HepG2 (cell line): ENCODE data around the gene ZNF845. TPM values are rescaled to one million over a fixed set of nuclear protein-coding genes. Genes with fewer than 3 reads are reported as not detected.

Source experiments
- ARID5B ChIP-seq: IDR thresholded peaks from 2 replicates; pipeline ENCODE4 v1.4.0; 2020; ENCODE audit warnings: mild to moderate bottlenecking, missing genetic modification reagents
- DRAP1 ChIP-seq: IDR thresholded peaks from 2 replicates; pipeline ENCODE4 v1.6.1; 2016; ENCODE audit warnings: missing genetic modification reagents, missing compliant biosample characterization
- ELF1 ChIP-seq: sonication (generic); formaldehyde crosslinking; IDR thresholded peaks from 2 replicates; pipeline ENCODE4 v1.4.0; 2020; ENCODE audit warnings: missing genetic modification reagents
- FOXK2 ChIP-seq: fragments of 450-650 bp; IDR thresholded peaks from 2 replicates; pipeline ENCODE4 v1.6.1; 2016
- GABPB1 ChIP-seq: IDR thresholded peaks from 2 replicates; pipeline ENCODE4 v1.6.1; 2016; ENCODE audit warnings: mild to moderate bottlenecking, missing genetic modification reagents, moderate library complexity, missing compliant biosample characterization
- GMEB1 ChIP-seq: sonication (generic); formaldehyde crosslinking; IDR thresholded peaks from 2 replicates; pipeline ENCODE4 v1.5.1; 2020; ENCODE audit warnings: missing genetic modification reagents, mild to moderate bottlenecking, borderline replicate concordance
- IKZF4 ChIP-seq: sonication (generic); formaldehyde crosslinking; IDR thresholded peaks from 2 replicates; pipeline ENCODE4 v1.5.1; 2020; ENCODE audit warnings: borderline replicate concordance, mild to moderate bottlenecking, low read depth, missing genetic modification reagents; ENCODE audit errors: not compliant biosample characterization
- LCORL ChIP-seq, 2 experiments: fragments of 450-650 bp in 1 of 2; sonication (generic) in 1 of 2; formaldehyde crosslinking in 1 of 2; IDR thresholded peaks; 2 replicates each; pipeline versions ENCODE4 v1.5.0 to v1.6.1; 2017 to 2020; ENCODE audit warnings: antibody characterized with exemption in 1 of 2, missing genetic modification reagents in 1 of 2
- MAX ChIP-seq: IDR thresholded peaks from 2 replicates; pipeline ENCODE4 v1.6.1; 2012; ENCODE audit warnings: inconsistent platforms
- POLR2A ChIP-seq, 2 experiments: IDR thresholded peaks; 2 replicates each; pipeline ENCODE4 v1.6.1; 2011; ENCODE audit warnings: low read depth in 2 of 2, low read length in 2 of 2, mild to moderate bottlenecking in 1 of 2, moderate library complexity in 1 of 2; ENCODE audit not compliant: insufficient read depth in 1 of 2
- POLR2AphosphoS5 ChIP-seq: IDR thresholded peaks from 2 replicates; pipeline ENCODE4 v1.6.1; 2012; ENCODE audit warnings: low read depth, low read length
- RBFOX2 ChIP-seq: fragments of 200-400 bp; formaldehyde crosslinking; IDR thresholded peaks from 2 replicates; pipeline ENCODE4 v1.6.1; 2017; ENCODE audit warnings: low read depth, mild to moderate bottlenecking, low read length
- REL ChIP-seq: sonication (generic); formaldehyde crosslinking; conservative IDR thresholded peaks from 2 replicates; pipeline ENCODE4 v1.8.0; 2022; ENCODE audit warnings: mild to moderate bottlenecking, missing genetic modification reagents, moderate library complexity
- SNAPC5 ChIP-seq: sonication (generic); formaldehyde crosslinking; IDR thresholded peaks from 2 replicates; pipeline ENCODE4 v1.8.1; 2023; ENCODE audit warnings: mild to moderate bottlenecking, missing genetic modification reagents, borderline replicate concordance
- TIGD3 ChIP-seq: sonication (generic); formaldehyde crosslinking; IDR thresholded peaks from 2 replicates; pipeline ENCODE4 v1.5.1; 2020; ENCODE audit warnings: mild to moderate bottlenecking, missing genetic modification reagents, borderline replicate concordance
- ZNF101 ChIP-seq: sonication (generic); formaldehyde crosslinking; IDR thresholded peaks from 2 replicates; pipeline ENCODE4 v1.4.0; 2020; ENCODE audit warnings: mild to moderate bottlenecking, low read depth, missing genetic modification reagents, borderline replicate concordance
- ZNF296 ChIP-seq: sonication (generic); formaldehyde crosslinking; conservative IDR thresholded peaks from 2 replicates; pipeline ENCODE4 v1.5.0; 2020; ENCODE audit warnings: mild to moderate bottlenecking, missing genetic modification reagents
- ZNF501 ChIP-seq: sonication (generic); formaldehyde crosslinking; IDR thresholded peaks from 2 replicates; pipeline ENCODE4 v1.5.1; 2020; ENCODE audit warnings: mild to moderate bottlenecking, moderate library complexity, missing genetic modification reagents
- polyA plus RNA-seq, 8 experiments: library from polyadenylated mRNA; depleted of rRNA in 3 of 8; stranded (reverse) in 7 of 8; unstranded in 1 of 8; fragments of >200 nt; fragmentation: Illumina TruSeq in 4 of 8; extraction: Trizol in 4 of 8; gene quantifications; 2 replicates each; pipeline versions ENCODE4 v1.2.1 to v1.2.3, GENCODE V29; 2011 to 2016; ENCODE audit warnings: low read depth in 4 of 8, missing spikeins in 1 of 8, mixed read lengths in 1 of 8; ENCODE audit not compliant: insufficient read depth in 1 of 8
- total RNA-seq, 5 experiments: library from RNA; depleted of rRNA; stranded (reverse); fragments of >200 nt; fragmentation: Illumina TruSeq; extraction: Trizol; gene quantifications; 2 replicates each; pipeline ENCODE4 v1.2.3, GENCODE V29; 2016; ENCODE audit warnings: low read depth in 1 of 5

Gene ZNF845
- total and polyA plus RNA-seq, 2 of the 13 experiments (the other 11 are each of a cell fraction or from before 2014, with no cell fraction given): 1.7 to 9.6 TPM

GRCh38 chr19:53333463-53334449 lies at the start of gene ZNF845 (continued):
- 0 out of 2 replicates have a peak, but pooled peaks have one; percentile 26 for TF ChIP-seq ARID5B
- TF ChIP-seq LCORL (IDR thresholded peaks at IDR 0.05): no peak
- TF ChIP-seq LCORL (CRISPR knock-in tag; IDR thresholded peaks at IDR 0.05): peak; percentile 38; the same call in 1 of the 2 replicates
- TF ChIP-seq ZNF501 (CRISPR knock-in tag): peak; percentile 47; the same call in 1 of the 2 replicates
- no peak for TF ChIP-seq ZNF101
- peak; percentile 99 for TF ChIP-seq ELF1 (CRISPR knock-in tag)
- no peak for TF ChIP-seq FOXK2
- 0 out of 2 replicates have a peak, but pooled peaks have one; percentile 37 for TF ChIP-seq DRAP1 (CRISPR knock-in tag)
- TF ChIP-seq POLR2AphosphoS5: peak; percentile 85
- TF ChIP-seq RBFOX2: peak; percentile 69
- peak; percentile 84 for TF ChIP-seq GABPB1 (CRISPR knock-in tag)
- peak; percentile 56; the same call in 1 of the 2 replicates for TF ChIP-seq GMEB1 (CRISPR knock-in tag)
- TF ChIP-seq IKZF4 (CRISPR knock-in tag): no peak
- TF ChIP-seq TIGD3 (CRISPR knock-in tag): no peak
- 0 out of 2 replicates have a peak, but pooled peaks have one; percentile 41 for TF ChIP-seq MAX
- TF ChIP-seq SNAPC5: no peak
- no peak for TF ChIP-seq REL (CRISPR knock-in tag)
- TF ChIP-seq ZNF296 (CRISPR knock-in tag): no peak
- peak; percentile 77 to 82 for TF ChIP-seq POLR2A (IDR thresholded peaks at IDR 0.05; ENCODE audit: insufficient read depth in 1 of 2, low read depth in 2 of 2, low read length in 2 of 2)
